ENCODE data around the gene MYO5B.

The MYO5B gene

GRCh38 chr18:49967636-49968313 is 227.2 kb downstream of the MYO5B start:
- no peak for DNase-seq (ENCODE audit: low spot score)

- no peak for DNase-seq (ENCODE audit: low spot score)
Observed at GRCh38 chr18:49967171-49967570, 227.8 kb downstream of the MYO5B start.

- no peak for DNase-seq (ENCODE audit: low spot score)
Observed at GRCh38 chr18:49966090-49966489, 228.9 kb downstream of the MYO5B start.

GRCh38 chr18:49963217-49963616 is 231.7 kb downstream of the MYO5B start:
- no peak for DNase-seq (ENCODE audit: low spot score)

GRCh38 chr18:49961271-49961670 is 233.7 kb downstream of the MYO5B start:
- no peak for DNase-seq (ENCODE audit: low spot score)

- DNase-seq (ENCODE audit: low spot score), result no peak
Observed at GRCh38 chr18:49960376-49960775, 234.6 kb downstream of the MYO5B start.

- DNase-seq (ENCODE audit: low spot score), result no peak
Observed at GRCh38 chr18:49959176-49959575, 235.8 kb downstream of the MYO5B start.

GRCh38 chr18:49955263-49955662 is 239.7 kb downstream of the MYO5B start:
- DNase-seq (ENCODE audit: low spot score), result no peak

- DNase-seq (ENCODE audit: low spot score), result no peak
Observed at GRCh38 chr18:49953391-49953790, 241.6 kb downstream of the MYO5B start.

GRCh38 chr18:49949951-49950395 is 245.0 kb downstream of the MYO5B start:
- DNase-seq (ENCODE audit: low spot score), result no peak

- DNase-seq (ENCODE audit: low spot score), result no peak
Observed at GRCh38 chr18:49948975-49949374, 246.0 kb downstream of the MYO5B start.

- DNase-seq (ENCODE audit: low spot score), result no peak
Observed at GRCh38 chr18:49944663-49945062, 250.3 kb downstream of the MYO5B start.

- DNase-seq (ENCODE audit: low spot score), result no peak
Observed at GRCh38 chr18:49936821-49937220, 258.1 kb downstream of the MYO5B start.

GRCh38 chr18:49935215-49935614 is 259.7 kb downstream of the MYO5B start:
- no peak for DNase-seq (ENCODE audit: low spot score)

- DNase-seq (ENCODE audit: low spot score), result no peak
Observed at GRCh38 chr18:49934457-49934856, 260.5 kb downstream of the MYO5B start.

GRCh38 chr18:49933530-49934128 is 261.3 kb downstream of the MYO5B start:
- no peak for DNase-seq (ENCODE audit: low spot score)

- DNase-seq (ENCODE audit: low spot score), result no peak
Observed at GRCh38 chr18:49931760-49932159, 263.2 kb downstream of the MYO5B start.

GRCh38 chr18:49931179-49931578 is 263.8 kb downstream of the MYO5B start:
- DNase-seq (ENCODE audit: low spot score), result no peak

- no peak for DNase-seq (ENCODE audit: low spot score)
Observed at GRCh38 chr18:49926106-49926745, 268.7 kb downstream of the MYO5B start.

GRCh38 chr18:49924293-49924983 is 270.5 kb downstream of the MYO5B start:
- no peak for DNase-seq (ENCODE audit: low spot score)

- no peak for DNase-seq (ENCODE audit: low spot score)
Observed at GRCh38 chr18:49922228-49922627, 272.7 kb downstream of the MYO5B start.

- peak; percentile 17 for DNase-seq (ENCODE audit: low spot score)
Observed at GRCh38 chr18:49921318-49921985, 273.5 kb downstream of the MYO5B start.

Measured in pons (tissue), 1 donor.